ENCODE data around the gene GLDN. TPM values are rescaled to one million over a fixed set of nuclear protein-coding genes. Genes with fewer than 3 reads are reported as not detected.

Gene GLDN
- total and polyA plus RNA-seq, 2 of the 4 experiments (the other 2 are of a cell fraction): under 0.01 TPM; not detected in 1

DNA sequence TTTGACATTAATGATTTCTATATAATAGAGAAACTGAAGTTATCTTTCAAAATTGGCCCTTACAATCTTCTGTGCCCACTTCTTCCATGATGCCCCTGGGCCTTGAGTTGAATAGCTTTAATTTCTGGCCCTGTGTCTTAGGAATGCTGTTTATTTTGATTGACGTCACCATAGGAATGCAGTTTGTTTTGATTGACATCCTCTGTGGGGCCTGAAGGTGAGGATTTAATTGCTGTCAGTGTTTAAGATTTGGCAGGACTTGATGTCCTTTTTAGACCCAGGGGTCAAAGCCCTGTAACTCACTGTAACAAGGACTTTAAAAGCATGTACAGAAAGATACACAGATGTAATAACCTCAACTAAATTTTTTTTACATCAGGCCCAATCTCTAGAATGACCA, 83.3 kb downstream of the GLDN start:
- Histone ChIP-seq H3K23ac (ENCODE audit: low read depth, low read length) (no peak overlapping the region), H2BK20ac (ENCODE audit: low read depth, low read length) (no peak overlapping the region), H3K9me1 (ENCODE audit: insufficient read depth, low read length) (no peaks in the 10 kb centered on the region), H3K9me3 (ENCODE audit: control insufficient read depth, insufficient read depth, low read length) (no peaks in the 10 kb centered on the region), H2BK120ac (ENCODE audit: low read depth, low read length) (no peak overlapping the region), H3K56ac (ENCODE audit: extremely low read depth, insufficient read depth, low read length) (no peak overlapping the region), H3K27me3 (ENCODE audit: control insufficient read depth, insufficient read depth, low read length) (no peaks in the 10 kb centered on the region; the same call in 1 of the 2 replicates), H3K4me2 (ENCODE audit: low read depth, low read length) (no peak overlapping the region), H3K79me1 (ENCODE audit: low read depth in 1 of 2, low read length in 2 of 2) (no peaks in the 10 kb centered on the region), H2BK5ac (ENCODE audit: low read depth, low read length, poor library complexity, severe bottlenecking) (no peak overlapping the region), H4K5ac (ENCODE audit: low read depth, low read length) (no peak overlapping the region), H2AK5ac (ENCODE audit: low read depth, low read length) (no peak overlapping the region), H3K14ac (replicated peaks; ENCODE audit: low read depth, low read length) (no peak overlapping the region), H3K9ac (ENCODE audit: low read depth, low read length) (no peak overlapping the region), H3K27ac (ENCODE audit: insufficient read depth, low read length) (no peak overlapping the region), H4K91ac (ENCODE audit: insufficient read depth, low read depth, low read length) (no peak overlapping the region), H4K20me1 (ENCODE audit: insufficient read depth, low read length) (no peaks in the 10 kb centered on the region), H3K4ac (ENCODE audit: low read depth, low read length) (no peak overlapping the region), H2AFZ (replicated peaks; ENCODE audit: low read length, poor library complexity) (no peak overlapping the region), H2BK15ac (ENCODE audit: low read depth, low read length) (no peak overlapping the region), H3K18ac (ENCODE audit: low read depth, low read length) (no peak overlapping the region), H3K36me3 (ENCODE audit: control insufficient read depth, insufficient read depth, low read length) (no peaks in the 10 kb centered on the region), H4K8ac (ENCODE audit: low read depth in 2 of 2, low read length in 2 of 2) (no peak overlapping the region), H3K4me1 (ENCODE audit: control insufficient read depth, insufficient read depth, low read length) (0 out of 2 replicates have a peak, but pooled peaks cover 3% of the 10 kb centered on the region), H2AK9ac (replicated peaks; ENCODE audit: low read depth, low read length, poor library complexity) (no peak overlapping the region), H3K4me3 (ENCODE audit: insufficient read depth, low read depth, low read length) (no peak overlapping the region)
- TF ChIP-seq CEBPB (IDR thresholded peaks at IDR 0.05; ENCODE audit: low read depth, low read length) (no peak), RFX5 (IDR thresholded peaks at IDR 0.05; ENCODE audit: low read depth, low read length) (no peak), CHD1 (IDR thresholded peaks at IDR 0.05; ENCODE audit: low read depth, low read length) (no peak), MXI1 (IDR thresholded peaks at IDR 0.05; ENCODE audit: borderline replicate concordance, low read depth, low read length) (no peak), MAFK (IDR thresholded peaks at IDR 0.05; ENCODE audit: low read depth, low read length) (no peak), FOS (IDR thresholded peaks at IDR 0.05; ENCODE audit: low read depth, low read length) (no peak), MAZ (IDR thresholded peaks at IDR 0.05; ENCODE audit: borderline replicate concordance, low read depth, low read length) (no peak), BHLHE40 (IDR thresholded peaks at IDR 0.05; ENCODE audit: low read depth, low read length) (no peak), POLR2A (IDR thresholded peaks at IDR 0.05; ENCODE audit: low read depth, low read length) (no peak), RCOR1 (IDR thresholded peaks at IDR 0.05; ENCODE audit: insufficient replicate concordance, low read length) (no peak), NFE2L2 (IDR thresholded peaks at IDR 0.05; ENCODE audit: low read depth, low read length) (no peak), RAD21 (IDR thresholded peaks at IDR 0.05; ENCODE audit: low read length) (no peak), SMC3 (IDR thresholded peaks at IDR 0.05; ENCODE audit: low read depth, low read length) (no peak)
- TF ChIP-seq, protein P1, sequence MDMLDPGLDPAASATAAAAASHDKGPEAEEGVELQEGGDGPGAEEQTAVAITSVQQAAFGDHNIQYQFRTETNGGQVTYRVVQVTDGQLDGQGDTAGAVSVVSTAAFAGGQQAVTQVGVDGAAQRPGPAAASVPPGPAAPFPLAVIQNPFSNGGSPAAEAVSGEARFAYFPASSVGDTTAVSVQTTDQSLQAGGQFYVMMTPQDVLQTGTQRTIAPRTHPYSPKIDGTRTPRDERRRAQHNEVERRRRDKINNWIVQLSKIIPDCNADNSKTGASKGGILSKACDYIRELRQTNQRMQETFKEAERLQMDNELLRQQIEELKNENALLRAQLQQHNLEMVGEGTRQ (IDR thresholded peaks at IDR 0.05; ENCODE audit: low read depth, low read length): no peak
- TF ChIP-seq, protein P2, sequence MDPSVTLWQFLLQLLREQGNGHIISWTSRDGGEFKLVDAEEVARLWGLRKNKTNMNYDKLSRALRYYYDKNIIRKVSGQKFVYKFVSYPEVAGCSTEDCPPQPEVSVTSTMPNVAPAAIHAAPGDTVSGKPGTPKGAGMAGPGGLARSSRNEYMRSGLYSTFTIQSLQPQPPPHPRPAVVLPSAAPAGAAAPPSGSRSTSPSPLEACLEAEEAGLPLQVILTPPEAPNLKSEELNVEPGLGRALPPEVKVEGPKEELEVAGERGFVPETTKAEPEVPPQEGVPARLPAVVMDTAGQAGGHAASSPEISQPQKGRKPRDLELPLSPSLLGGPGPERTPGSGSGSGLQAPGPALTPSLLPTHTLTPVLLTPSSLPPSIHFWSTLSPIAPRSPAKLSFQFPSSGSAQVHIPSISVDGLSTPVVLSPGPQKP (IDR thresholded peaks at IDR 0.05; ENCODE audit: borderline replicate concordance, low read depth, low read length): no peak
- TF ChIP-seq, protein P3, sequence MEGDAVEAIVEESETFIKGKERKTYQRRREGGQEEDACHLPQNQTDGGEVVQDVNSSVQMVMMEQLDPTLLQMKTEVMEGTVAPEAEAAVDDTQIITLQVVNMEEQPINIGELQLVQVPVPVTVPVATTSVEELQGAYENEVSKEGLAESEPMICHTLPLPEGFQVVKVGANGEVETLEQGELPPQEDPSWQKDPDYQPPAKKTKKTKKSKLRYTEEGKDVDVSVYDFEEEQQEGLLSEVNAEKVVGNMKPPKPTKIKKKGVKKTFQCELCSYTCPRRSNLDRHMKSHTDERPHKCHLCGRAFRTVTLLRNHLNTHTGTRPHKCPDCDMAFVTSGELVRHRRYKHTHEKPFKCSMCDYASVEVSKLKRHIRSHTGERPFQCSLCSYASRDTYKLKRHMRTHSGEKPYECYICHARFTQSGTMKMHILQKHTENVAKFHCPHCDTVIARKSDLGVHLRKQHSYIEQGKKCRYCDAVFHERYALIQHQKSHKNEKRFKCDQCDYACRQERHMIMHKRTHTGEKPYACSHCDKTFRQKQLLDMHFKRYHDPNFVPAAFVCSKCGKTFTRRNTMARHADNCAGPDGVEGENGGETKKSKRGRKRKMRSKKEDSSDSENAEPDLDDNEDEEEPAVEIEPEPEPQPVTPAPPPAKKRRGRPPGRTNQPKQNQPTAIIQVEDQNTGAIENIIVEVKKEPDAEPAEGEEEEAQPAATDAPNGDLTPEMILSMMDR (conservative IDR thresholded peaks at IDR 0.05; ENCODE audit: low read depth, low read length): no peak
- BruUV-seq (replicated peaks): no TSS peak
- dilution Hi-C loops (cut with HindIII; ENCODE audit: low sequenced_read_pairs, unreplicated experiment): no loop called here
- POLR2A ChIA-PET (ENCODE audit: unreplicated experiment): no interaction called here
- ATAC-seq (ENCODE audit: low read depth) (no peak), DNase-seq (no peak)
- WGBS, 2 experiments (ENCODE audit: extremely low coverage in 2 of 2, insufficient read length in 1 of 2): no CpG with 5 or more reads among the region's 1 CpG
- CTCF ChIA-PET: interaction anchor here (1.3 kb wide), 1 partner anchor 23 kb away, joined by 5 read pairs; no protein-coding TSS in a partner anchor
- intact Hi-C loops (cut with micrococcal nuclease): no loop called here
- in situ Hi-C loops (cut with MboI; ENCODE audit: low sequenced_read_pairs): no loop called here
